NB4 (cell line): ENCODE results near the gene NSG1.

Experiments
- DNase-seq: peaks from one replicate; pipeline ENCODE4 v3.0.0; 2010; ENCODE audit warnings: low read depth
- H3K4me3 ChIP-seq: one replicate; pipeline ENCODE4 v1.5.1; 2011; ENCODE audit warnings: mild to moderate bottlenecking, low read depth, low read length, moderate library complexity
- MYC ChIP-seq: IDR thresholded peaks from 2 replicates; pipeline ENCODE4 v1.6.1; 2011; ENCODE audit warnings: low read depth, low read length
- POLR2A ChIP-seq: IDR thresholded peaks from 2 replicates; pipeline ENCODE4 v1.6.1; 2011; ENCODE audit warnings: mild to moderate bottlenecking; ENCODE audit not compliant: insufficient read length; ENCODE audit errors: extremely low read depth
- TF ChIP-seq, protein P1 (sequence below): IDR thresholded peaks from 2 replicates; pipeline ENCODE4 v1.6.1; 2011; ENCODE audit warnings: low read depth, low read length
- TF ChIP-seq, protein P2 (sequence below): IDR thresholded peaks from one replicate; pipeline ENCODE4 v1.5.1; 2012; ENCODE audit warnings: low read depth, low read length

NSG1 gene, protein sequence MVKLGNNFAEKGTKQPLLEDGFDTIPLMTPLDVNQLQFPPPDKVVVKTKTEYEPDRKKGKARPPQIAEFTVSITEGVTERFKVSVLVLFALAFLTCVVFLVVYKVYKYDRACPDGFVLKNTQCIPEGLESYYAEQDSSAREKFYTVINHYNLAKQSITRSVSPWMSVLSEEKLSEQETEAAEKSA

DNA sequence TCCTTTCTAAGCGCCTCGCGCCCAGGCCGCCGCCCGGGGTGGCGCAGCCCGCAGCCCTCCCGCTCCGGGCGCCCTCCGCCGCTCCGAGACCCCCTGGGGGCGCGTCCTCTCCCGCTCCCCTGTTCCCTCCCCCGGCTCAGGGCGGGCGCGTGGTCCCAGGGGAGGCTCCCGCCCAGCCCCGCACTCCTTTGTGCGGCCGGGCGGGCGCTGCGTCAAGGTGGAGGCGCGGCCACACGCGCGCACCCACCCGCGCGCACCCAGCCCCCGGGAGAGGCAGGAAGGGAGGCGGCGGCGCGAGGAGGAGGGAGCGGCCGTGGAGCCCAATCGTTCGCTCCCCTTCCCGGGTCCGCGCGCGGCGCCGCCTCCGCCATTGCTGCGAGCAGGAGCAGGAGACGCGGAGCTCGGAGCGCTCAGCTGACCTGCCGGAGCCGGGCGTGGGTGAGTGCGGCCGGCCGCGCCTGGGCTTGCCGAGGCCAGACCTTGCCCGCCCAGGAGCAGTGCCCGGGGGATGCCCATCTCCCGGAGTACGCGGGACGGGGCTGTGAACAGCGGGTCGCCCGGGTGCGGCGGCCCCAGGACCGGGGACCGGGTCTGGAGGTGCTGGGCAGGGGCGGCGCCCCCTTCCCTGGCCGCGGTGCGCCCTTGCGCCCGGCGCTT, at the start of gene NSG1:
Gene NSG1, plus strand, starts transcription at position 367 of the 657 bp plus-strand sequence. CDS start 528 bp downstream, outside the sequence.
- TF ChIP-seq POLR2A (no peak), MYC (no peak)
- TF ChIP-seq, protein P1, sequence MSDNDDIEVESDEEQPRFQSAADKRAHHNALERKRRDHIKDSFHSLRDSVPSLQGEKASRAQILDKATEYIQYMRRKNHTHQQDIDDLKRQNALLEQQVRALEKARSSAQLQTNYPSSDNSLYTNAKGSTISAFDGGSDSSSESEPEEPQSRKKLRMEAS = no peak
- TF ChIP-seq, protein P2, sequence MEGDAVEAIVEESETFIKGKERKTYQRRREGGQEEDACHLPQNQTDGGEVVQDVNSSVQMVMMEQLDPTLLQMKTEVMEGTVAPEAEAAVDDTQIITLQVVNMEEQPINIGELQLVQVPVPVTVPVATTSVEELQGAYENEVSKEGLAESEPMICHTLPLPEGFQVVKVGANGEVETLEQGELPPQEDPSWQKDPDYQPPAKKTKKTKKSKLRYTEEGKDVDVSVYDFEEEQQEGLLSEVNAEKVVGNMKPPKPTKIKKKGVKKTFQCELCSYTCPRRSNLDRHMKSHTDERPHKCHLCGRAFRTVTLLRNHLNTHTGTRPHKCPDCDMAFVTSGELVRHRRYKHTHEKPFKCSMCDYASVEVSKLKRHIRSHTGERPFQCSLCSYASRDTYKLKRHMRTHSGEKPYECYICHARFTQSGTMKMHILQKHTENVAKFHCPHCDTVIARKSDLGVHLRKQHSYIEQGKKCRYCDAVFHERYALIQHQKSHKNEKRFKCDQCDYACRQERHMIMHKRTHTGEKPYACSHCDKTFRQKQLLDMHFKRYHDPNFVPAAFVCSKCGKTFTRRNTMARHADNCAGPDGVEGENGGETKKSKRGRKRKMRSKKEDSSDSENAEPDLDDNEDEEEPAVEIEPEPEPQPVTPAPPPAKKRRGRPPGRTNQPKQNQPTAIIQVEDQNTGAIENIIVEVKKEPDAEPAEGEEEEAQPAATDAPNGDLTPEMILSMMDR = no peak
- H3K4me3 ChIP-seq = no peak within 1 kb of the TSS
- DNase-seq = no peak

DNA sequence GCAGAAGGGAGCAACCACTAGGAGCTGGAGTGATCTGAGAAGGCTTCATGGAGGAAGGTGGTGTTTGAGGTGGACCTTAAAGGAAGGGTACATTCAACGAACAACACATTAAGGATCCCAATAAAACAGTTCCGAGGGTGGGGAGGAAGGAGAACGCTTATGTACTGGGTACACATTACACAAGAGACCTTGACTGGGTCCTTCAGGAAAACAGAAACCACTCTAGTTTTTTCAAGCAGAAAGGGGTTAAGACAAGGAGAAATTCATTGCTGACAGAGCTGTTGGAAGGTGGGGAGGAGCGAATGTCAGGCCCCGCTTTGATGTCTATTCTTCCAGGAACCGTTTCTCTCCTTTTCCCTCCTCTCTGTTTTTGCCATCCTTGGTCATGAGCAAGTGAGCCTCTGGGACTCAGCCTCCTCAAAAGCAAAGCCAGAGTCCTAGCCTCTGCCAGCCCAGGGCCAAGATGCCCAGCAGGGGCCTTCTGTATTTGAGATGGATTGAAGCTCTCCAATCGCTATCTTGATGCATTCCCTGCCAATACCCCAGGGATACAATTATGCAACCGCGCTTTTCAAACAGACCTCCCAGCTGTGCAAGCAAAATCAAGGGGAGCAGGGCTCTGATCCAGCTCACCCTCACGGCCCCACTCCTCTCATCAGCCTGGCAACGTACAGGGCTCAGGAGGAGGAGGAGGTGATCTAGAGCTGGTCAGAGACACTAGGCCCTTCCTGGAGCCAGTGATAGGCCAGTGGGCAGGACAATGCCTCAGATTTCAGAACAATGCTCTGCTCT, 48.5 kb upstream of the NSG1 start:
- peak; percentile 22 for DNase-seq
- TF ChIP-seq, protein P1 = no peak
- no peak for TF ChIP-seq MYC
- TF ChIP-seq, protein P2 = no peak
- TF ChIP-seq POLR2A = no peak
- H3K4me3 ChIP-seq = no peak overlapping the region

DNA sequence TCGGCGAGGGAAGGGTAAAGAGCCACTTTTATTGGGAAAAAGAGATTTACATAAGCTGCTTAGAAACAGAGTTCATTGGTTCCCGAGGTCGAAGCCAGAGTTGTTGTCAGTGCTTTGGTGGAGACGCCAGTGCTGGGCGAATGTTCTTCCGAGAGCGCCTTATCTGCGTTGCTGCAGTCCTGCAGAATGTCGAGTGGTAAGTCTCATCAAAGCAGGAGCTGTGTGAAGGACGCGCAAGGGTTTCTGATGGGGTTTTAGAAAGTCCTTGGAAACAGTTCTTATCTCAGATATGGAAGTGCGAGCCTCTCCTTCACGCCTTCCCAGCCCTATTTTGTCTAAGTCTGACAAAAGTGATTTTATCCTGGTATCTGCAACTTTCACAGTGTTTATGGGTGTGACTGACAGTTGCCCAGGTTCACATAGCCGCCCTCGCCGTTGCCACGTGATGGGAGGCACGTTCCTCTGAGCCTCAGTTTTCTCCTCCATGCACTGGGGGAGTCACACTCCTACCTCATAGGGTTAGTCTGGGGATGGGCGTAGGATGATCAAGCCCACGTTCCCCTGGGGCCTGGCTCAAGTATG, 47.3 kb upstream of the NSG1 start:
- TF ChIP-seq, protein P2 = no peak
- TF ChIP-seq MYC (no peak), POLR2A (no peak)
- TF ChIP-seq, protein P1 = no peak
- H3K4me3 ChIP-seq = no peak overlapping the region
- no peak for DNase-seq

DNA sequence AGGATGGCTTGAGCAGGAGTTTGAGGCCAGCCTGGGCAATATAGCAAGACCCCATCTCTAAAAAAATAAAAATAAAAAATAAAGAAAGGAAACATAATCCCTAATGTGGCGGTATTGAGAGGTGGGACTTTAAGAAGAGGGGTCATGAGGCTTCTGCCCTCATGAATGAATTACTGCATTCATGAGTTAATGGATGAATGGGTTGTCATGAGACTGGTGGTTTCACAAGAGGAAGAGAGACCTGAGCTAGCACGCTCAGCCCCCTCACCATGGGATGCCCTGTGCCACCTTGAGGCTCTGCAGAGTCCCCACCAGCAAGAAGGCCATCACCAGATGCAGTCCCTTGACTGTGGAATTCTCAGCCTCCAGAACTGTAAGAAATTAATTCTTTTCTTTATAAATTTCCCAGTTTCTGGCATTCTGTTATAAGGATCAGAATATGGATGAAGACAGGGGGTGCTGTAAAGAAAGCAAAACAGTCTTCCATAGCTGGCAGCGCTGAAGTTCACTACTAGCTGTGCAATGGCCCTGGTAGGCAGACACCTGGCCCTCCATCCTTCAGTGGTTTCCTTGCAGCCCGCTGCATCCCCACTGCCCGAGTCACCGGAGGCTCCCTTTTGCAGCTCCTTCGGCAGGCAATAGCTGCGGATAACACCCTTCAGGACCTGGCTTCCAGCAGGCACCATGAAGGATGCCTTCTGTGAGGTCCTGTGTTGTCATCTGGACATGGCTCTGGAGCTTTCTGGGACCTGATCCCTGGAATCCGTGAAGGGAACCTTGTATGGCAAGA, 44.8 kb upstream of the NSG1 start:
- TF ChIP-seq, protein P1 = no peak
- TF ChIP-seq, protein P2 = no peak
- no peak for TF ChIP-seq MYC
- no peak for TF ChIP-seq POLR2A
- no peak for DNase-seq
- no peak overlapping the region for H3K4me3 ChIP-seq

DNA sequence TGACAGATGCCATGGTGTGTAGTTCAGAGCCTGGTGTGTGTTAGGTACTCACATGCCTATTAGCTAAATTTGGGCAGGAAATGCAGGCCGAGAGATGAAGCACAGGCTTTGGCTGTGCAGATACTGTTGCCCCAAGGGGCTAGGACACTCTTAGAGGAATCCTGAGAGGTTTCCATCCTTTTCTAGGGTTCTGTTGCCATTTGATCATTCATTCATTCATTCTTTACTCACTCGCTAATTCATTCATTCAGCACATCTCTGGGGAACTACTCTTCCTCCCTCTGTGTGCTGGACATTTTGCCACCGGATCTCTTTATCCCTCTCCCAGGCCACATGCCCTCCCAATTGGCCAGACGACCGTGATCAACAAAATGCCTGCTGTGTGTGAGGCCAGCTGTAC, 43.9 kb upstream of the NSG1 start:
- no peak overlapping the region for H3K4me3 ChIP-seq
- no peak for DNase-seq
- TF ChIP-seq, protein P1 = no peak
- TF ChIP-seq MYC = no peak
- no peak for TF ChIP-seq POLR2A
- TF ChIP-seq, protein P2 = no peak
